T-helper 2 cell treated with Interferon-gamma antibody and Interleukin-4, amounts not matched to agents 5 μg/mL and 100 μg/mL, for 36 hours (primary cell): ENCODE measurements around the gene GIT2.
"Not testable (repeated sequence)": the region's sequence is repeated elsewhere in the genome, so short reads cannot be mapped to it uniquely, and the experiment has no call there.

Experiments
- DNase-seq: peaks from one replicate; pipeline ENCODE4 v3.0.0; 2021; ENCODE audit warnings: low spot score
- H3K27ac Mint-ChIP-seq: one replicate; pipeline ENCODE4 v1.8.0; 2021; ENCODE audit warnings: mild to moderate bottlenecking, mixed read lengths
- H3K27me3 Mint-ChIP-seq: one replicate; pipeline ENCODE4 v1.8.0; 2021; ENCODE audit warnings: low read depth, mixed read lengths
- H3K36me3 Mint-ChIP-seq: one replicate; pipeline ENCODE4 v1.8.0; 2021; ENCODE audit warnings: low read depth, mixed read lengths
- H3K4me1 Mint-ChIP-seq: one replicate; pipeline ENCODE4 v1.8.0; 2021; ENCODE audit warnings: low read depth, mixed read lengths
- H3K4me3 Mint-ChIP-seq: one replicate; pipeline ENCODE4 v1.8.0; 2022; ENCODE audit warnings: mild to moderate bottlenecking, moderate library complexity, mixed read lengths
- H3K9me3 Mint-ChIP-seq: one replicate; pipeline ENCODE4 v1.8.0; 2021; ENCODE audit warnings: mixed read lengths

GIT2 gene

GRCh38 chr12:109902891-109903418, 93.2 kb downstream of the GIT2 start:
- no peaks in the 10 kb centered on the region for H3K9me3 Mint-ChIP-seq

GRCh38 chr12:109900752-109901580, 95.2 kb downstream of the GIT2 start:
- Mint-ChIP-seq H3K4me1 (peaks cover 10% of the 10 kb centered on the region), H3K9me3 (no peaks in the 10 kb centered on the region), H3K36me3 (peaks cover 26% of the 10 kb centered on the region), H3K4me3 (peak overlapping the region; percentile 85), H3K27ac (peak overlapping the region; percentile 87), H3K27me3 (no peaks in the 10 kb centered on the region)
- no peak for DNase-seq

More at GRCh38 chr12:109902891-109903418, 93.2 kb downstream of the GIT2 start:
- no peaks in the 10 kb centered on the region for H3K27me3 Mint-ChIP-seq
- DNase-seq: no peak
- H3K4me1 Mint-ChIP-seq: peaks cover 10% of the 10 kb centered on the region
- no peak overlapping the region for H3K4me3 Mint-ChIP-seq
- peaks cover 42% of the 10 kb centered on the region for H3K36me3 Mint-ChIP-seq
- no peak overlapping the region for H3K27ac Mint-ChIP-seq

GRCh38 chr12:109899783-109900751, 96.1 kb downstream of the GIT2 start, which contains the start of gene TCHP:
TCHP (plus strand) TSS chr12:109900274; CDS start chr12:109903027, 2,753 bp downstream.
- H3K27me3 Mint-ChIP-seq: no peaks in the 10 kb centered on the region
- H3K4me3 Mint-ChIP-seq: peak within 1 kb of the TSS; percentile 85
- DNase-seq: peak; percentile 68
- H3K27ac Mint-ChIP-seq: peak within 1 kb of the TSS; percentile 98
- H3K36me3 Mint-ChIP-seq: peaks cover 20% of the 10 kb centered on the region
- H3K4me1 Mint-ChIP-seq: peaks cover 10% of the 10 kb centered on the region
- H3K9me3 Mint-ChIP-seq: no peaks in the 10 kb centered on the region

- Mint-ChIP-seq H3K4me3 (peak overlapping the region; percentile 85), H3K36me3 (peaks cover 12% of the 10 kb centered on the region), H3K27ac (peak overlapping the region; percentile 98)
- H3K9me3 Mint-ChIP-seq, H3K4me1 Mint-ChIP-seq, H3K27me3 Mint-ChIP-seq, DNase-seq: not testable (repeated sequence)
Measured at GRCh38 chr12:109899345-109899744, 96.8 kb downstream of the GIT2 start.

- no peak for DNase-seq
- H3K27ac Mint-ChIP-seq: no peak overlapping the region
- H3K27me3 Mint-ChIP-seq: peaks cover 3% of the 10 kb centered on the region
- no peaks in the 10 kb centered on the region for H3K9me3 Mint-ChIP-seq
- H3K4me3 Mint-ChIP-seq: no peak overlapping the region
- H3K36me3 Mint-ChIP-seq: peaks cover 2% of the 10 kb centered on the region
- H3K4me1 Mint-ChIP-seq: peaks cover 26% of the 10 kb centered on the region
Measured at GRCh38 chr12:109897029-109897428, 99.1 kb downstream of the GIT2 start.

GRCh38 chr12:109896188-109896587, 100.0 kb downstream of the GIT2 start:
- Mint-ChIP-seq H3K27me3 (peaks cover 3% of the 10 kb centered on the region), H3K4me3 (no peak overlapping the region), H3K9me3 (no peaks in the 10 kb centered on the region), H3K4me1 (peaks cover 25% of the 10 kb centered on the region), H3K36me3 (no peaks in the 10 kb centered on the region), H3K27ac (no peak overlapping the region)
- no peak for DNase-seq

GRCh38 chr12:109894939-109895338, 101.2 kb downstream of the GIT2 start:
- H3K27ac Mint-ChIP-seq: no peak overlapping the region
- DNase-seq: no peak

GRCh38 chr12:109893261-109893995, 102.7 kb downstream of the GIT2 start:
- H3K9me3 Mint-ChIP-seq: no peaks in the 10 kb centered on the region
- no peak overlapping the region for H3K4me3 Mint-ChIP-seq
- no peak for DNase-seq
- H3K27ac Mint-ChIP-seq: no peak overlapping the region
- H3K4me1 Mint-ChIP-seq: peaks cover 34% of the 10 kb centered on the region
- peaks cover 3% of the 10 kb centered on the region for H3K27me3 Mint-ChIP-seq
- peaks cover under 1% of the 10 kb centered on the region for H3K36me3 Mint-ChIP-seq

More at GRCh38 chr12:109894939-109895338, 101.2 kb downstream of the GIT2 start:
- H3K4me3 Mint-ChIP-seq: no peak overlapping the region
- H3K4me1 Mint-ChIP-seq: peaks cover 22% of the 10 kb centered on the region
- H3K9me3 Mint-ChIP-seq: no peaks in the 10 kb centered on the region
- H3K36me3 Mint-ChIP-seq: no peaks in the 10 kb centered on the region
- peaks cover 3% of the 10 kb centered on the region for H3K27me3 Mint-ChIP-seq

- no peak overlapping the region for H3K27ac Mint-ChIP-seq
- peaks cover 3% of the 10 kb centered on the region for H3K27me3 Mint-ChIP-seq
- H3K4me3 Mint-ChIP-seq: peak overlapping the region; percentile 13
- no peaks in the 10 kb centered on the region for H3K9me3 Mint-ChIP-seq
- no peak for DNase-seq
- peaks cover 41% of the 10 kb centered on the region for H3K4me1 Mint-ChIP-seq
- peaks cover 2% of the 10 kb centered on the region for H3K36me3 Mint-ChIP-seq
Measured at GRCh38 chr12:109892748-109893147, 103.4 kb downstream of the GIT2 start.

- peaks cover 45% of the 10 kb centered on the region for H3K4me1 Mint-ChIP-seq
Measured at GRCh38 chr12:109892165-109892715, 103.9 kb downstream of the GIT2 start.

GRCh38 chr12:109891731-109892130, 104.4 kb downstream of the GIT2 start:
- not testable (repeated sequence) for H3K9me3 Mint-ChIP-seq, H3K27ac Mint-ChIP-seq, DNase-seq, H3K27me3 Mint-ChIP-seq, H3K36me3 Mint-ChIP-seq, H3K4me3 Mint-ChIP-seq
- peaks cover 45% of the 10 kb centered on the region for H3K4me1 Mint-ChIP-seq

More at GRCh38 chr12:109892165-109892715, 103.9 kb downstream of the GIT2 start:
- Mint-ChIP-seq H3K27ac (no peak overlapping the region), H3K9me3 (no peaks in the 10 kb centered on the region), H3K4me3 (no peak overlapping the region), H3K27me3 (peaks cover 3% of the 10 kb centered on the region), H3K36me3 (peaks cover 2% of the 10 kb centered on the region)
- no peak for DNase-seq

- Mint-ChIP-seq H3K9me3 (no peaks in the 10 kb centered on the region), H3K4me1 (peaks cover 45% of the 10 kb centered on the region), H3K4me3 (no peak overlapping the region), H3K27me3 (peaks cover 3% of the 10 kb centered on the region), H3K27ac (peak overlapping the region; percentile 31), H3K36me3 (peaks cover 2% of the 10 kb centered on the region)
- no peak for DNase-seq
Measured at GRCh38 chr12:109890620-109891170, 105.5 kb downstream of the GIT2 start.
